GM12873 (cell line): ENCODE results near the gene C1GALT1.

Experiments
- CTCF ChIP-seq: IDR thresholded peaks from 2 replicates; pipeline ENCODE4 v1.5.1; 2012; ENCODE audit warnings: low read depth, mild to moderate bottlenecking, moderate library complexity, low read length, control low read depth; ENCODE audit not compliant: insufficient read depth; ENCODE audit errors: missing control alignments

Gene C1GALT1

DNA sequence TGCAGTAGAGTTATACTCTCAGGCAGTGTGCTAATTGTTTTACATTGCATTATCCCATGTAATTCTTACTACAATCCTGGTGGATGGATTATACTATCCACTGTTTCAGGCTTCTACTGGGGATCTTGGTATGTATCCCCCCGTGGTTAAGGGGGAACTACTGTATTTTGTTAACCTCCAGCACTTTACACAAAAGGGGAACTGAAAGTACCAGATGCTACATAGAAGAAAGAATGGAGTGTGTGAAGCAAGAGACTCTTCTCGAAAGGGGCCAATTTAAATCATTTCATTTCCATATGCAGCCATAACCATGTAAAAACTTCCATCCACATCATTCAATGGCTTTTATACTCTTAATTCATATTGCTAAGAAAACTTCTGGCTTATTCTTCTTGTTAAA is 69.4 kb downstream of the C1GALT1 start:
- no peak for TF ChIP-seq CTCF

DNA sequence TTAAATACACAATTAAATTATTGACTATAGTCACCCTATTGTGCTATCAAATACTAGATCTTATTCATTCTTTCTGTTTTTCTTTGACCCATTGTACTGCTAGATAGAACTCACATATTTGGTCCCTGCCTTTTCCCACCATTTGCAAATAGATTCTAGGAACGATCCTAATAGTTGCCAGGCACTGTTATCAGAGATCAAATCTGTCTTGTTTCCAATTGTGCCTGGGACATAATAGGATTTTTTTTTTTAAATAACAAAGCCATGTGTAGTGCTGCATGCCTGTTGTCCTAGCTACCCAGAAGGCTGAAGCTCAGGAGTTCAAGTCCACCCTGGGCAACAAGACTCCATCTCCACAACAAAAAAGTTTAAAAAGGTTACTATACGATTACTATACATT is 72.0 kb downstream of the C1GALT1 start:
- TF ChIP-seq CTCF = no peak

DNA sequence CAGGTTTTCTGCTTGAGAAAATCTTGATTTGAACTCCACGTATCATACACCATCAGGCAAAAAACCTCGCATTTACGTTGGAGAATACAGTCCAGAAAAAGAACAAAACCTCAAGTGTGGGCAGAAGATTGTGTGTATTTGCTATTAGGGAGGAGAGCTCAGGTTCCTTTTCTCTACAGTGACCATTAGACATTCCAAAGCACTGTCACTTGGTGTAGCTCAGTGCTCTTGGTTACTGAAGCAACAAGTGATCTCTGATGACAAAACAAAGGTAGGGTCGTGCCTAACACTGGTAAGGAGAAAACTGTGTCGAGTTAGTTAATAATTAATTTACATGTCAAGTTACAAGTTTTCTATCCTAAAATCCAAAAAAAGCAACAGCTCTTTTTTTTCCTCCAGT is 72.6 kb downstream of the C1GALT1 start:
- TF ChIP-seq CTCF = no peak

GRCh38 chr7:7256731-7257274 is 74.5 kb downstream of the C1GALT1 start:
- no peak for TF ChIP-seq CTCF

DNA sequence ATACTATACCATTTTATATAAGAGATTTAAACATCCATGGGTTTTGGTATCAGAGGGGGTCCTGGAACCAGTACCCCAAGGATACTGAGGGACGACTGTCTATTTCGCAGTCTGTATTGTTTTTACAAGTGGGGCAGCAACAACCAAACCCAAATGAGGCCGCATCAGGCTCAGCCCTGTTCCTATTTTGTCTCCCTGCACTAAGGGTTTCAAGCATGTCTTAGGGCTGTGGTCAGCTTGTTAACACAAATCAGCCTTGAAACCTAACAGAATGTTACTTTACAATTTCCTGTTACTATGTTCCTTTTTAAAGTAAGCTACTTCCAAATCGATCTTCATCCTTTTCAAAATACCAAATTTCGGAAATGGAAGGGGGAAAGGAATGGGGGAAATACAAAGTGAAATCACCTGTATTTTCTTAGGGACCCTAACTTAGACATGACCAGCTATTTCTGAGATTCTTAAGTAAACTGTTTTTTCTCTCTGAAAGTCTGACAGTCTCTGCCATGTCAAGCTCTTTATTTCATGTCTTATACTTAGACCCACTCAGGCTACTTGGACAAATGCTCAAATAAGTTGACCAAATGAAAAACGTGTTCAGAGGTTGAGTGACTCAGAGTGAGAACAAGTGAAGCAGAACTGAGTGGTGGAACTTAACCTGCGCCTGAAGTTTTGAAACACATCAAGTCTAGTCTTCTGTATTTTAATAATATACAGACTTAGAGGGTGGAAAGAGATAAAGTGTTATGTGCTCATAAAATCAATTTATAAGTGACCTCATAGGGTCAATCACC is 75.8 kb downstream of the C1GALT1 start:
- TF ChIP-seq CTCF = no peak

DNA sequence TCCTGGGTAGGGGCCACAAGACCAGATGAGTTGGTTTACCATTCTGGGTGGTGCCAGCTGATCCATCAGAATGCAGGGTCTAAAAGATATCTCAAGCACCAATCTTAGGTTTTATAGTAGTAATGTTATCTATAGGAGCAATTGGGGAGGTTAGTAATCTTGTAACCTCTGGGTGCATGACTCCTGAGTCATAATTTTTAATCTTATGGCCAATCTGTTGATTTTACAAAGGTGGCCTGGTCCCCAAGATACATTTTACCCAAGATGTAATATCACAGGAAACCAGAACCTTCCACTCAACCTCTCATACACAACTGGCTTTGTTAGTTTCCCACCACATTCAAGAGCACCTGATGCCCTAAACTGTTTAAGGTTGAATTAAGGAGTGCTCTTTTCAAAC is 79.5 kb downstream of the C1GALT1 start:
- no peak for TF ChIP-seq CTCF

DNA sequence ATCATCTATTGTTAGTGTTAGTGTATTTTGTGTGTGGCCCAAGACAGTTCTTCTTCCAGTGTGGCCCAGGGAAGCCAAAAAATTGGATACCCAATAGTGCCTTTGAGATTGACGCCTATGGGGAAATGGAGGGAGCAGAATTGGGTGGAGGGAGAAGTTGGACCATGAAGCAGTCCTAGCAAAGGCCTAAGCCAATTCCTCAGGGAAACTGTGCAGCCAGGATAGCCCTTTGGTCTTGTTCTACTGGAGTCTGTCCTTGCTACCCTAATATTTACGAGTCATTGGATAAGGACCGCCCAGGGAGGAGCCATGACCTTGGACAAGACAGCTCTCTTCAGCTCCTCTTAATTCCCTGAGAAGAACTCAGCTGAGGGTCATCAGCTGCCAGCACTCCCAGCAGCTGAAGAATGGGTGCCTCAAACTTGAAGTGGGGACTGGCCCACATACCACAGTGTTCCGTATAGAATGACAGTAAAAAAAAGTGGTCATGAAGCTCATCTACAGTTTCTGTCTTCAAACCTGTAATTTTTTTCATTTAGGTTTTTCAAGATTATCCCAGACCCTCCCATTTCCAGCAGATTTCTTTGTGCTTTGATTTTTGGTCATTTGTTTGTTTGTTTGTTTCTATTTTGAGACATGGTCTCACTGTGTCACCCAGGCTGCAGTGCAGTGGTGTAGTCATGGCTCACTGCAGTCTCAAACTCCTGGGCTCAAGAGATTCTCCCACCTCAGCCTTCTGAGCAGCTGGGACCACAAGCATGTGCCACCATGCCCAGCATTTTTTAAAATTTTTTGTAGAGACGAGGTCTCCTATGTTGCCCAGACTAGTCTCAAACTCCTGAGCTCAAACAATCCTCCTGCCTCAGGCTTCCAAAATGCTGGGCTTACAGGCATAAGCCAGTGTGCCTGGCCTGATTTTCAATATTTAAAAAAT is 81.2 kb downstream of the C1GALT1 start:
- TF ChIP-seq CTCF = no peak
